GM13976 (cell line): ENCODE results near the gene VAMP5.
"Not testable (repeated sequence)": the region's sequence is repeated elsewhere in the genome, so short reads cannot be mapped to it uniquely, and the experiment has no call there.

Experiments used
- DNase-seq: peaks from one replicate; pipeline ENCODE4 v3.0.0; 2012; ENCODE audit warnings: low spot score
- CTCF ChIP-seq: IDR thresholded peaks from 2 replicates; pipeline ENCODE4 v1.5.1; 2012; ENCODE audit warnings: borderline replicate concordance, mild to moderate bottlenecking; ENCODE audit not compliant: insufficient read depth; ENCODE audit errors: extremely low read depth, missing control alignments, control extremely low read depth
- in situ Hi-C: fragments of 300-500 bp; cut with MboI; formaldehyde crosslinking; loops from one replicate; pipeline ENCODE4 v1.12.0; 2022; ENCODE audit warnings: low sequenced_read_pairs, mixed read lengths, inconsistent platforms; ENCODE audit not compliant: unreplicated experiment

Gene VAMP5

GRCh38 chr2:85539361-85540132 is 44.7 kb upstream of the VAMP5 start:
- DNase-seq = peak; percentile 79
- no peak for TF ChIP-seq CTCF

GRCh38 chr2:85540133-85540648 is 44.0 kb upstream of the VAMP5 start:
- no peak for DNase-seq
- no peak for TF ChIP-seq CTCF
- in situ Hi-C loops = no loop called here

More at GRCh38 chr2:85539361-85540132, 44.7 kb upstream of the VAMP5 start:
- in situ Hi-C loops = no loop called here

- in situ Hi-C loops = no loop called here
- DNase-seq = no peak
- TF ChIP-seq CTCF = no peak
These were observed 43.0 kb upstream of the VAMP5 start for GRCh38 chr2:85541262-85541661.

GRCh38 chr2:85541753-85542457 is 42.3 kb upstream of the VAMP5 start:
- in situ Hi-C loops = no loop called here
- no peak for DNase-seq
- no peak for TF ChIP-seq CTCF

- no peak for TF ChIP-seq CTCF
- DNase-seq = no peak
- in situ Hi-C loops = no loop called here
These were observed 41.5 kb upstream of the VAMP5 start for GRCh38 chr2:85542777-85543176.

- in situ Hi-C loops, DNase-seq: not testable (repeated sequence)
These were observed 40.0 kb upstream of the VAMP5 start for GRCh38 chr2:85544254-85544691.

GRCh38 chr2:85544915-85545779 is 39.1 kb upstream of the VAMP5 start:
- in situ Hi-C loops = not testable (repeated sequence)

More at GRCh38 chr2:85544915-85545779, 39.1 kb upstream of the VAMP5 start:
- not testable (repeated sequence) for DNase-seq
